ENCODE measurements around the gene EPM2A. TPM values are rescaled to one million over a fixed set of nuclear protein-coding genes. Genes with fewer than 3 reads are reported as not detected.

EPM2A gene
- 7.6 TPM for total RNA-seq

DNA sequence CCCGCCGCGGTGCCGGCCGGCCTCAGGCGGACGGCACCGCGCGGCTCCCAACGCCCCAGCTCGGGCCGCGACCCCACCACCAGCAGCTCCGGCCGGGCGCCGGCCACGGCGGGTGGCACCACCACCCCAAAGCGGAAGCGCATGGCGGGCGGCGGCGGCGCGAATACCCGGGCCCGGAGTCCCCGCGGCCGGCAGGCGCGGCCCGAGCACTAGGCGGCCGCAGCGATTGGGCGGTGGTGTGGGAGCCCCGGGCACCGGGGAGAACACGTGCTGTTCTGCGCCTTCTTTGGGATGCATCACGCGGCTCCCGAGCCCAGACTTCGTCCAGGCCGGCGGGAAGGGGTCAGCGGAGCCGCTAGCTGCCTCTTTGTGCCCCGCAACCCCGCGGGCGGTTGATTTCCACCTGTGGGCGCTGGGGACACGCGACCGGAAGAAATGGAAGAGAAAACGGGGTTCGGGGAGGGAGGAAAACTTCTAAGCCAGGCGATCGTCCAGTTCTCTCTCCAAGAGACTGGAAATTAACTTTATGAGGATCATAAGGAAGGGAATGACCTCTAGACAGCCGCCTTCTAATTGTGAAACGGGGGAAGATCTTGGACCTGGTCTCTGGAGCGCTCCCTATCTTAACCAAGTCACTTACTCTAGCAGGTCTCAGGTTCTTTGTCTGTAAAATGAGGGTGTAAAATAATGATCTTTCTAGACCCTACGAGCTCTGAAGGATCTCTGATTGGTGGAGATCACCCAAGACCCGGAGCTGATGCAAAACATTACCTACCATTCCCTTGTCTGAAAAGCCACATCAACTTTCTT is at the start of gene EPM2A:
Gene EPM2A, minus strand, starts transcription at position 165 of the 810 bp plus-strand sequence. Its CDS starts 22 bp downstream, at position 143.
- TF ChIP-seq, protein P1, sequence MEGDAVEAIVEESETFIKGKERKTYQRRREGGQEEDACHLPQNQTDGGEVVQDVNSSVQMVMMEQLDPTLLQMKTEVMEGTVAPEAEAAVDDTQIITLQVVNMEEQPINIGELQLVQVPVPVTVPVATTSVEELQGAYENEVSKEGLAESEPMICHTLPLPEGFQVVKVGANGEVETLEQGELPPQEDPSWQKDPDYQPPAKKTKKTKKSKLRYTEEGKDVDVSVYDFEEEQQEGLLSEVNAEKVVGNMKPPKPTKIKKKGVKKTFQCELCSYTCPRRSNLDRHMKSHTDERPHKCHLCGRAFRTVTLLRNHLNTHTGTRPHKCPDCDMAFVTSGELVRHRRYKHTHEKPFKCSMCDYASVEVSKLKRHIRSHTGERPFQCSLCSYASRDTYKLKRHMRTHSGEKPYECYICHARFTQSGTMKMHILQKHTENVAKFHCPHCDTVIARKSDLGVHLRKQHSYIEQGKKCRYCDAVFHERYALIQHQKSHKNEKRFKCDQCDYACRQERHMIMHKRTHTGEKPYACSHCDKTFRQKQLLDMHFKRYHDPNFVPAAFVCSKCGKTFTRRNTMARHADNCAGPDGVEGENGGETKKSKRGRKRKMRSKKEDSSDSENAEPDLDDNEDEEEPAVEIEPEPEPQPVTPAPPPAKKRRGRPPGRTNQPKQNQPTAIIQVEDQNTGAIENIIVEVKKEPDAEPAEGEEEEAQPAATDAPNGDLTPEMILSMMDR (IDR thresholded peaks at IDR 0.05): peak in 1 of 3 experiments; percentile 22
- Histone ChIP-seq H3K36me3 (no peaks in the 10 kb centered on the region), H3K9me3 (no peaks in the 10 kb centered on the region), H3K27ac (peak within 1 kb of the TSS; percentile 96 to 97), H3K4me3 (peak within 1 kb of the TSS; percentile 59 to 82), H3K4me1 (peaks cover 0 to 8% of the 10 kb centered on the region in 2 donors), H3K27me3 (no peaks in the 10 kb centered on the region)
- intact Hi-C loops (cut with DNase I): loop anchor here (1.0 to 10.0 kb wide), 8 partner anchors 62 to 1518 kb away; partner anchors contain the start of genes FBXO30, RAB32, SHPRH and STXBP5
- peak; percentile 50 to 93 for DNase-seq (ENCODE audit: low spot score in 2 of 2)

DNA sequence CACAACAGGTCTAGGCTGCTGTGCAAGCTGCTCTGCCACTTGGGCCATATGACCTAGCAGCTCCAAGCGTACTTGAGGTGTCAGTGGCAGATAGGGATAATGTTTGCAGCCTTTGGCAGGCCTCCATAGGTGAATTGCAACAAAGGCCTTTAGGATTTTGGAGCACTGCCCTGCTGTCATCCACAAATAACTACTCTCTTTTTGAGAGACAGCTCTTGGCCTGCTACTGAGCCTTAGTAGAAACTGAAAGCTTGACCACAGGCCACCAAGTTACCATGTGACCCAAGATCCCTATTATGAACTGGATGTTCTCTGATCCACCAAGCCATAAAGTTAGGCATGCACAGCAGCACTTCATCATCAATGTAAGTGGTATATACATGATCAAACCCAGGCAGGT is 49.4 kb upstream of the EPM2A start:
- no peak for DNase-seq (ENCODE audit: low spot score in 2 of 2)
- Histone ChIP-seq H3K9me3 (peaks cover 0 to 5% of the 10 kb centered on the region in 2 donors), H3K27ac (no peak overlapping the region), H3K27me3 (no peaks in the 10 kb centered on the region), H3K4me1 (no peaks in the 10 kb centered on the region), H3K36me3 (peaks cover 0 to 9% of the 10 kb centered on the region in 2 donors), H3K4me3 (no peak overlapping the region)
- intact Hi-C loops (cut with DNase I): no loop called here
- TF ChIP-seq, protein P1 (IDR thresholded peaks at IDR 0.05): no peak

DNA sequence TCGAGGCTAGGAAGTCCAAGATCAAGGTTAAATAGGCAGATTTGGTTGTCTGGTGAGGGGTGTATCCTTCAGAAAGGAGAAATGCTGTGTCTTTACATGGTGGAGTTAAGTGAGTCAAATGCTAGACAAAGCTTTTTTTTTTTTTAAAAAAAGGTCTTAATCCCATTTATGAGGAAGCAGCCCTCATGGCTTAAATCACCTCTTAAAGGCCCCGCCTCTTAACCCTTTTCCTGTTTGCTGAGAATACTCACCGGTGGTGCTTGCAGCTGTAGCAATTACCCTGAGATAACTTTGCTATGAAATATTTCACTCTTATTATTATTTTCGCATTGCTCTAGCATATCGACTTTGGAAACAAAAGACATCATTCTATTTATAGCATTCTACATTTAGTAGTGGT is 48.5 kb upstream of the EPM2A start:
- TF ChIP-seq, protein P1 (IDR thresholded peaks at IDR 0.05): no peak
- intact Hi-C loops (cut with DNase I): no loop called here
- Histone ChIP-seq H3K4me1 (no peaks in the 10 kb centered on the region), H3K9me3 (peaks cover 0 to 5% of the 10 kb centered on the region in 2 donors), H3K27me3 (no peaks in the 10 kb centered on the region), H3K27ac (no peak overlapping the region), H3K4me3 (no peak overlapping the region), H3K36me3 (peaks cover 0 to 9% of the 10 kb centered on the region in 2 donors)
- DNase-seq (ENCODE audit: low spot score in 2 of 2): no peak

GRCh38 chr6:145772846-145773245 is 37.5 kb upstream of the EPM2A start:
- TF ChIP-seq, protein P1 (IDR thresholded peaks at IDR 0.05): no peak
- Histone ChIP-seq H3K36me3 (no peaks in the 10 kb centered on the region), H3K4me1 (no peaks in the 10 kb centered on the region), H3K27ac (no peak overlapping the region), H3K9me3 (peaks cover 0 to 14% of the 10 kb centered on the region in 2 donors), H3K27me3 (no peaks in the 10 kb centered on the region), H3K4me3 (no peak overlapping the region)
- DNase-seq (ENCODE audit: low spot score in 2 of 2): no peak
- intact Hi-C loops (cut with DNase I): no loop called here

DNA sequence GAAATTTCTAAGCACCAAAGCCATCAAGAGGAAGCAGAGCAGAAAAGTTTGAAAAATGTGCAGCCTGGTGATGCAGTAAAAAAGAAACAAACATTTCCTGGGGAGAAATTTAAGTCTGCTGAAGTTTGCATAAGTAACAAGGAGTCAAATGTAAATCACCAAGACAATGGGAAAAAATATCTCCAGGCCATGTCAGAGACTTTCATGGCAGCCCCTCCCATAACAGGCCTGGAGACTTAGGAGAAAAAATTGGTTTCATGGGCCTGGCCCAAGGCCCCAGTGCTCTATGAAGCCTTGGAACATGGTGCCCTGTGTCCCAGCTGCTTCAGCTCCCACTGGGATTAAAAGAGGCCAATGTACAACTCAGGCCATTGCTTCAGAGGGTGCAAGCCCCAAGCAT is 30.1 kb upstream of the EPM2A start:
- no peaks in the 10 kb centered on the region for H3K36me3 ChIP-seq
- TF ChIP-seq, protein P1 (IDR thresholded peaks at IDR 0.05): no peak
- DNase-seq (ENCODE audit: low spot score in 2 of 2): no peak
- H3K27me3 ChIP-seq: no peaks in the 10 kb centered on the region
- H3K4me1 ChIP-seq: no peaks in the 10 kb centered on the region
- intact Hi-C loops (cut with DNase I): no loop called here
- H3K27ac ChIP-seq: no peak overlapping the region
- H3K9me3 ChIP-seq: peaks cover 0 to 2% of the 10 kb centered on the region in 2 donors
- H3K4me3 ChIP-seq: no peak overlapping the region

All from ascending aorta (tissue), 2 donors.